PFSK-1 (cell line): ENCODE data around the gene SSR2.

Experiments
- FOXP2 ChIP-seq: optimal IDR thresholded peaks from 2 replicates; pipeline ENCODE3; 2011; ENCODE audit warnings: borderline replicate concordance, control low read depth, inconsistent platforms; ENCODE audit not compliant: insufficient read depth; ENCODE audit errors: extremely low read length, extremely low read depth
- POLR2AphosphoS5 ChIP-seq: IDR thresholded peaks from 2 replicates; pipeline ENCODE4 v1.6.1; 2012; ENCODE audit warnings: low read depth, mild to moderate bottlenecking, control low read depth, low read length, moderate library complexity
- SIN3A ChIP-seq: IDR thresholded peaks from 2 replicates; pipeline ENCODE4 v1.6.1; 2012; ENCODE audit warnings: mild to moderate bottlenecking, low read length, moderate library complexity, borderline replicate concordance; ENCODE audit not compliant: insufficient read depth
- TAF1 ChIP-seq: IDR thresholded peaks from 2 replicates; pipeline ENCODE4 v1.6.1; 2012; ENCODE audit warnings: low read length, control low read depth, borderline replicate concordance; ENCODE audit not compliant: insufficient read depth
- TF ChIP-seq, protein P1 (sequence below), 2 experiments: IDR thresholded peaks; 2 replicates each; pipeline versions ENCODE4 v1.6.1 to v1.8.0; 2011 to 2012; ENCODE audit warnings: low read depth in 2 of 2, low read length in 2 of 2, control low read depth in 1 of 2, inconsistent platforms in 1 of 2, mild to moderate bottlenecking in 1 of 2, moderate library complexity in 1 of 2; ENCODE audit not compliant: insufficient read depth in 1 of 2

The SSR2 gene

DNA sequence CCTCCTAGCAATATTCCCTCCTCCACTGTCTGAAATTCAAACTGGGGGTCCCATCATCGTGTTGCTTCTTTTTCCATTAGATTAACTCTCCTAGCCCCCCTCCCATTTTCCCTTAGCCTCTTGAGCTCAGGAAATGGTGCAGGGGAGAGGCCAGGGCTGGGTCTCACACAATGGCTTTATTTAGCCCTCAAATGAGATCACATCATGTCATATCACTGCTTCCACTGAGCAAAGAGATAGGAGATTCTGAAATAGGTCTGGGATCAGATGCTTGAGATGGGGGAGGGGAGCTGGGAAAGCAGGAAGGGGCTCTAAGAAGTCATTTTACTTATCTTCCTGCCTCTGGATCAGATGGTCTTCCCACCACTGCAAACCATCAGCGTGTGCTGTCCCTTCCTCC lies 24.6 kb downstream of the SSR2 start:
- no peak for TF ChIP-seq POLR2AphosphoS5
- no peak for TF ChIP-seq FOXP2
- TF ChIP-seq, protein P1, sequence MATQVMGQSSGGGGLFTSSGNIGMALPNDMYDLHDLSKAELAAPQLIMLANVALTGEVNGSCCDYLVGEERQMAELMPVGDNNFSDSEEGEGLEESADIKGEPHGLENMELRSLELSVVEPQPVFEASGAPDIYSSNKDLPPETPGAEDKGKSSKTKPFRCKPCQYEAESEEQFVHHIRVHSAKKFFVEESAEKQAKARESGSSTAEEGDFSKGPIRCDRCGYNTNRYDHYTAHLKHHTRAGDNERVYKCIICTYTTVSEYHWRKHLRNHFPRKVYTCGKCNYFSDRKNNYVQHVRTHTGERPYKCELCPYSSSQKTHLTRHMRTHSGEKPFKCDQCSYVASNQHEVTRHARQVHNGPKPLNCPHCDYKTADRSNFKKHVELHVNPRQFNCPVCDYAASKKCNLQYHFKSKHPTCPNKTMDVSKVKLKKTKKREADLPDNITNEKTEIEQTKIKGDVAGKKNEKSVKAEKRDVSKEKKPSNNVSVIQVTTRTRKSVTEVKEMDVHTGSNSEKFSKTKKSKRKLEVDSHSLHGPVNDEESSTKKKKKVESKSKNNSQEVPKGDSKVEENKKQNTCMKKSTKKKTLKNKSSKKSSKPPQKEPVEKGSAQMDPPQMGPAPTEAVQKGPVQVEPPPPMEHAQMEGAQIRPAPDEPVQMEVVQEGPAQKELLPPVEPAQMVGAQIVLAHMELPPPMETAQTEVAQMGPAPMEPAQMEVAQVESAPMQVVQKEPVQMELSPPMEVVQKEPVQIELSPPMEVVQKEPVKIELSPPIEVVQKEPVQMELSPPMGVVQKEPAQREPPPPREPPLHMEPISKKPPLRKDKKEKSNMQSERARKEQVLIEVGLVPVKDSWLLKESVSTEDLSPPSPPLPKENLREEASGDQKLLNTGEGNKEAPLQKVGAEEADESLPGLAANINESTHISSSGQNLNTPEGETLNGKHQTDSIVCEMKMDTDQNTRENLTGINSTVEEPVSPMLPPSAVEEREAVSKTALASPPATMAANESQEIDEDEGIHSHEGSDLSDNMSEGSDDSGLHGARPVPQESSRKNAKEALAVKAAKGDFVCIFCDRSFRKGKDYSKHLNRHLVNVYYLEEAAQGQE (IDR thresholded peaks at IDR 0.05; ENCODE audit: insufficient read depth in 1 of 2, low read depth in 2 of 2, low read length in 2 of 2) = no peak
- TF ChIP-seq SIN3A = no peak
- TF ChIP-seq TAF1 = no peak

GRCh38 chr1:155993595-155993994 lies 27.2 kb downstream of the SSR2 start:
- TF ChIP-seq POLR2AphosphoS5 (no peak), TAF1 (no peak), FOXP2 (no peak), SIN3A (no peak)
- TF ChIP-seq, protein P1 (IDR thresholded peaks at IDR 0.05; ENCODE audit: insufficient read depth in 1 of 2, low read depth in 2 of 2, low read length in 2 of 2) = no peak

DNA sequence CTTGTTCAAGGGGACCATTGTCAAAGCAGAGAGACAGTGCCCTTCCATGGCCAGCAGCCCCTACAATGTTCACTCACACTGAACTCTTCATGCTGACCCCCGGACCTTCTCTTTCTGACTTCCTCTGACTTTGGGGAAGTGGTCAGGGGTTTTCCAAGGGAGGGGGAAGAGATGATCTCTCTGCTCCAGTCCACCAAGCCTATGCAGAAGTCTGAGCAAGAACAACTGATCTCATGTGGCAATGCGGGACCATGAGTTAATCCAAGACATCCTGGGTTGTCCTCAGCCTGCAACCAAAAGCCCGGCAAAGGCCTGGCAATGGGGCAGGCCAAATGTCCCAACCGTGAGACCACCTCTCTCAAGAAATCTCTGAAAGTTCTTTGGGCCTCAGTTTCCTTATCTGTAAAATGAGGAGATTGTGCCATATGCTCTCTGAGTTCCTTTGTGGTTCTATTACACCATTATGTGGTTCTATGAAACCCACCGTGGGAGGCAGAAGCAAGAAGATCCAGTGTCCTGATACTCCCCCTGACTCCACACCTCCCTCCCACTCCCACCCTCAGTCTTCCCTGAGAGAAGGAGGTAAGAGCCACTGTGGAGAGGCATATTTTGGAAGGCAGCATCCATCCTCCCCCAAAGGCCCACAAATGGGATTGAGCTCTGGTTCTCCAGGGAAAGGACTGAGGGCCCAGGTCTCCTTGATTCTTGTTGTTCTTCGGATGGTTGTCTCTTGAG lies 30.6 kb downstream of the SSR2 start:
- TF ChIP-seq FOXP2 (no peak), TAF1 (no peak), SIN3A (no peak), POLR2AphosphoS5 (no peak)
- TF ChIP-seq, protein P1 (IDR thresholded peaks at IDR 0.05; ENCODE audit: insufficient read depth in 1 of 2, low read depth in 2 of 2, low read length in 2 of 2) = no peak

- TF ChIP-seq, protein P1 (IDR thresholded peaks at IDR 0.05; ENCODE audit: insufficient read depth in 1 of 2, low read depth in 2 of 2, low read length in 2 of 2) = no peak
- no peak for TF ChIP-seq TAF1
- TF ChIP-seq SIN3A = no peak
- TF ChIP-seq POLR2AphosphoS5 = no peak
- TF ChIP-seq FOXP2 = no peak
Measured at GRCh38 chr1:155989242-155990004, 31.3 kb downstream of the SSR2 start.
